PFSK-1 (cell line): ENCODE data around the gene DTD1.

ENCODE experiments used
- POLR2AphosphoS5 ChIP-seq: IDR thresholded peaks from 2 replicates; pipeline ENCODE4 v1.6.1; 2012; ENCODE audit warnings: low read depth, mild to moderate bottlenecking, control low read depth, low read length, moderate library complexity
- TAF1 ChIP-seq: IDR thresholded peaks from 2 replicates; pipeline ENCODE4 v1.6.1; 2012; ENCODE audit warnings: low read length, control low read depth, borderline replicate concordance; ENCODE audit not compliant: insufficient read depth

DNA sequence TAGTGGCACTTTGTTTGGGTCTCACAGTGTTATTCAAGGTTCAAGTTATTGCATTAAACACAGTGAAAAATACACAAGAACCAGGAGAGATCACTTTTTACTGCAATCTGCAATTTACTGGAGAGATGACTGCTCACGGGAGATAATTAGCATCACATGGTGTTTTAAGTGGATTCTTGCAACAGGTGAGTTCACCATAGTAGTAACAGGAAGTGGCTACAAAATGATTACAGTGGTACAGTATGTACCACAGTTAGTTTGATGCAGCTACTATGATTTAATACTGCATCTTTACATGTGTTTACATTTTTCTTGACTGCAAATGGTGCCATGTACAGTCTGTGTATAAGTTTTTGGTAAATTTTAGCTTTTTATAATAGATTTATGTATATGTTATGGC, 129.2 kb downstream of the DTD1 start:
- TF ChIP-seq POLR2AphosphoS5 (no peak), TAF1 (no peak)
